HUES48 (cell line): ENCODE measurements around the gene GRIP2.

Experiments used
- H3K27ac ChIP-seq: one replicate; pipeline ENCODE4 v1.7.0; 2013; ENCODE audit warnings: low read depth, low read length, inconsistent platforms
- H3K27me3 ChIP-seq: 2 replicates; pipeline ENCODE4 v1.6.1; 2013; ENCODE audit warnings: mild to moderate bottlenecking, low read length; ENCODE audit not compliant: control insufficient read depth, insufficient read depth
- H3K36me3 ChIP-seq: 2 replicates; pipeline ENCODE4 v1.6.1; 2013; ENCODE audit warnings: low read length; ENCODE audit not compliant: control insufficient read depth, insufficient read depth
- H3K4me1 ChIP-seq: 2 replicates; pipeline ENCODE4 v1.6.1; 2013; ENCODE audit warnings: mild to moderate bottlenecking, low read length; ENCODE audit not compliant: control insufficient read depth, insufficient read depth
- H3K4me3 ChIP-seq: 2 replicates; pipeline ENCODE4 v1.5.1; 2013; ENCODE audit warnings: mild to moderate bottlenecking, low read depth, low read length
- H3K9ac ChIP-seq: 2 replicates; pipeline ENCODE4 v1.6.1; 2013; ENCODE audit warnings: mild to moderate bottlenecking, low read depth, low read length, moderate library complexity
- H3K9me3 ChIP-seq: 2 replicates; pipeline ENCODE4 v1.6.1; 2013; ENCODE audit warnings: low read length; ENCODE audit not compliant: control insufficient read depth, insufficient read depth

GRIP2 gene

GRCh38 chr3:14448756-14449727, 91.1 kb downstream of the GRIP2 start:
- H3K27me3 ChIP-seq: no peaks in the 10 kb centered on the region
- H3K9me3 ChIP-seq: no peaks in the 10 kb centered on the region
- no peak overlapping the region for H3K4me3 ChIP-seq
- peaks cover 79% of the 10 kb centered on the region for H3K36me3 ChIP-seq
- H3K9ac ChIP-seq: no peak overlapping the region
- H3K4me1 ChIP-seq: no peaks in the 10 kb centered on the region
- no peak overlapping the region for H3K27ac ChIP-seq

GRCh38 chr3:14448063-14448462, 92.1 kb downstream of the GRIP2 start:
- Histone ChIP-seq H3K4me3 (no peak overlapping the region), H3K9me3 (no peaks in the 10 kb centered on the region), H3K27me3 (no peaks in the 10 kb centered on the region), H3K36me3 (peaks cover 89% of the 10 kb centered on the region), H3K9ac (no peak overlapping the region), H3K4me1 (no peaks in the 10 kb centered on the region), H3K27ac (no peak overlapping the region)

GRCh38 chr3:14446988-14447570, 93.1 kb downstream of the GRIP2 start:
- no peaks in the 10 kb centered on the region for H3K9me3 ChIP-seq
- H3K9ac ChIP-seq: no peak overlapping the region
- peaks cover 82% of the 10 kb centered on the region for H3K36me3 ChIP-seq
- no peaks in the 10 kb centered on the region for H3K4me1 ChIP-seq
- H3K4me3 ChIP-seq: no peak overlapping the region
- no peak overlapping the region for H3K27ac ChIP-seq
- H3K27me3 ChIP-seq: no peaks in the 10 kb centered on the region

- no peaks in the 10 kb centered on the region for H3K9me3 ChIP-seq
- H3K4me1 ChIP-seq: 0 out of 2 replicates have a peak, but pooled peaks cover 3% of the 10 kb centered on the region
- no peak overlapping the region for H3K4me3 ChIP-seq
- H3K27me3 ChIP-seq: no peaks in the 10 kb centered on the region
- peaks cover 69% of the 10 kb centered on the region for H3K36me3 ChIP-seq
- no peak overlapping the region for H3K9ac ChIP-seq
- no peak overlapping the region for H3K27ac ChIP-seq
Observed at GRCh38 chr3:14445773-14446172, 94.4 kb downstream of the GRIP2 start.

GRCh38 chr3:14444380-14444779, 95.8 kb downstream of the GRIP2 start:
- Histone ChIP-seq H3K9ac (no peak overlapping the region), H3K9me3 (no peaks in the 10 kb centered on the region), H3K4me1 (peaks cover 9% of the 10 kb centered on the region), H3K27ac (no peak overlapping the region), H3K36me3 (peaks cover 58% of the 10 kb centered on the region), H3K4me3 (no peak overlapping the region), H3K27me3 (no peaks in the 10 kb centered on the region)

- Histone ChIP-seq H3K27me3 (no peaks in the 10 kb centered on the region), H3K4me1 (peaks cover 9% of the 10 kb centered on the region), H3K9me3 (no peaks in the 10 kb centered on the region), H3K4me3 (no peak overlapping the region), H3K27ac (no peak overlapping the region), H3K9ac (no peak overlapping the region), H3K36me3 (peaks cover 33% of the 10 kb centered on the region)
Observed at GRCh38 chr3:14441920-14442300, 98.2 kb downstream of the GRIP2 start.

- no peak overlapping the region for H3K4me3 ChIP-seq
- no peaks in the 10 kb centered on the region for H3K9me3 ChIP-seq
- H3K27me3 ChIP-seq: no peaks in the 10 kb centered on the region
- H3K4me1 ChIP-seq: peaks cover 9% of the 10 kb centered on the region
- peaks cover 28% of the 10 kb centered on the region for H3K36me3 ChIP-seq
- no peak overlapping the region for H3K27ac ChIP-seq
- no peak overlapping the region for H3K9ac ChIP-seq
Observed at GRCh38 chr3:14441240-14441919, 98.8 kb downstream of the GRIP2 start.

GRCh38 chr3:14440531-14441239, 99.5 kb downstream of the GRIP2 start:
- Histone ChIP-seq H3K9ac (no peak overlapping the region), H3K4me1 (peaks cover 9% of the 10 kb centered on the region), H3K4me3 (no peak overlapping the region)

GRCh38 chr3:14440168-14440518, 100.0 kb downstream of the GRIP2 start:
- Histone ChIP-seq H3K27me3 (no peaks in the 10 kb centered on the region), H3K9ac (no peak overlapping the region), H3K27ac (no peak overlapping the region), H3K36me3 (peaks cover 17% of the 10 kb centered on the region), H3K9me3 (no peaks in the 10 kb centered on the region), H3K4me3 (no peak overlapping the region), H3K4me1 (peaks cover 9% of the 10 kb centered on the region)

More at GRCh38 chr3:14440531-14441239, 99.5 kb downstream of the GRIP2 start:
- no peaks in the 10 kb centered on the region for H3K9me3 ChIP-seq
- H3K36me3 ChIP-seq: peaks cover 21% of the 10 kb centered on the region
- H3K27me3 ChIP-seq: no peaks in the 10 kb centered on the region
- no peak overlapping the region for H3K27ac ChIP-seq

GRCh38 chr3:14439501-14440167, 100.5 kb downstream of the GRIP2 start:
- H3K9me3 ChIP-seq: no peaks in the 10 kb centered on the region
- peaks cover 15% of the 10 kb centered on the region for H3K36me3 ChIP-seq
- no peak overlapping the region for H3K9ac ChIP-seq
- no peak overlapping the region for H3K4me3 ChIP-seq
- H3K4me1 ChIP-seq: peaks cover 9% of the 10 kb centered on the region
- H3K27ac ChIP-seq: no peak overlapping the region
- no peaks in the 10 kb centered on the region for H3K27me3 ChIP-seq
